ENCODE results near the gene KIAA2012. TPM values are rescaled to one million over a fixed set of nuclear protein-coding genes. Genes with fewer than 3 reads are reported as not detected.

Gene KIAA2012
- total RNA-seq, 1 experiment from 2014 or later, result not detected

- Histone ChIP-seq H3K36me3 (ENCODE audit: insufficient read depth, low read length, poor library complexity, severe bottlenecking) (no peaks in the 10 kb centered on the region), H3K9me3 (ENCODE audit: low read depth, low read length, poor library complexity, severe bottlenecking) (no peaks in the 10 kb centered on the region), H3K4me3 (ENCODE audit: low read depth, low read length, poor library complexity, severe bottlenecking) (no peak overlapping the region), H3K4me1 (ENCODE audit: insufficient read depth, low read length, poor library complexity, severe bottlenecking) (peaks cover 30% of the 10 kb centered on the region), H3K27ac (ENCODE audit: low read depth, low read length, poor library complexity, severe bottlenecking) (no peak overlapping the region), H3K27me3 (replicated peaks; ENCODE audit: insufficient read depth, low read depth, low read length, poor library complexity) (no peaks in the 10 kb centered on the region)
- ChIA-PET CTCF (interaction anchor here (0.6 kb wide), 1 partner anchor 307 kb away, joined by 4 read pairs; no protein-coding TSS in a partner anchor), POLR2A (ENCODE audit: low non-redundant PET) (no interaction called here)
- DNase-seq (ENCODE audit: low spot score), result peak; percentile 64
- TF ChIP-seq CTCF (conservative IDR thresholded peaks at IDR 0.05; ENCODE audit: low read depth, low read length), result no peak
- no peak for TF ChIP-seq EZH2 (IDR thresholded peaks at IDR 0.05; ENCODE audit: borderline replicate concordance, low read depth, low read length, poor library complexity, severe bottlenecking)
- intact Hi-C loops (cut with micrococcal nuclease; ENCODE audit: unreplicated experiment), result no loop called here
- no TSS peak for BruUV-seq (replicated peaks)
Measured at GRCh38 chr2:202051499-202052161, 21.4 kb upstream of the KIAA2012 start.

- no peak overlapping the region for H3K4me3 ChIP-seq (ENCODE audit: low read depth, low read length, poor library complexity, severe bottlenecking)
- no peaks in the 10 kb centered on the region for H3K36me3 ChIP-seq (ENCODE audit: insufficient read depth, low read length, poor library complexity, severe bottlenecking)
- H3K27ac ChIP-seq (ENCODE audit: low read depth, low read length, poor library complexity, severe bottlenecking), result no peak overlapping the region
- intact Hi-C loops (cut with micrococcal nuclease; ENCODE audit: unreplicated experiment), result no loop called here
- H3K9me3 ChIP-seq (ENCODE audit: low read depth, low read length, poor library complexity, severe bottlenecking), result no peaks in the 10 kb centered on the region
- no peak for DNase-seq (ENCODE audit: low spot score)
- BruUV-seq (replicated peaks), result no TSS peak
- H3K27me3 ChIP-seq (replicated peaks; ENCODE audit: insufficient read depth, low read depth, low read length, poor library complexity), result no peaks in the 10 kb centered on the region
- POLR2A ChIA-PET (ENCODE audit: low non-redundant PET), result no interaction called here
- TF ChIP-seq CTCF (conservative IDR thresholded peaks at IDR 0.05; ENCODE audit: low read depth, low read length) (no peak), EZH2 (IDR thresholded peaks at IDR 0.05; ENCODE audit: borderline replicate concordance, low read depth, low read length, poor library complexity, severe bottlenecking) (no peak)
- CTCF ChIA-PET, result no interaction called here
- peaks cover 32% of the 10 kb centered on the region for H3K4me1 ChIP-seq (ENCODE audit: insufficient read depth, low read length, poor library complexity, severe bottlenecking)
Measured at GRCh38 chr2:202052235-202052634, 20.8 kb upstream of the KIAA2012 start.

- no TSS peak for BruUV-seq (replicated peaks)
- TF ChIP-seq CTCF (conservative IDR thresholded peaks at IDR 0.05; ENCODE audit: low read depth, low read length) (no peak), EZH2 (IDR thresholded peaks at IDR 0.05; ENCODE audit: borderline replicate concordance, low read depth, low read length, poor library complexity, severe bottlenecking) (no peak)
- ChIA-PET CTCF (interaction anchor here (1.3 kb wide), 1 partner anchor 9 kb away, joined by 3 read pairs; no protein-coding TSS in a partner anchor), POLR2A (ENCODE audit: low non-redundant PET) (no interaction called here)
- H3K9me3 ChIP-seq (ENCODE audit: low read depth, low read length, poor library complexity, severe bottlenecking), result no peaks in the 10 kb centered on the region
- intact Hi-C loops (cut with micrococcal nuclease; ENCODE audit: unreplicated experiment), result loop anchor here (5.0 kb wide), 1 partner anchor 257 kb away; no protein-coding TSS in a partner anchor
- H3K27me3 ChIP-seq (replicated peaks; ENCODE audit: insufficient read depth, low read depth, low read length, poor library complexity), result no peaks in the 10 kb centered on the region
- peak; percentile 32 for DNase-seq (ENCODE audit: low spot score)
- no peaks in the 10 kb centered on the region for H3K36me3 ChIP-seq (ENCODE audit: insufficient read depth, low read length, poor library complexity, severe bottlenecking)
- no peak overlapping the region for H3K27ac ChIP-seq (ENCODE audit: low read depth, low read length, poor library complexity, severe bottlenecking)
- peaks cover 32% of the 10 kb centered on the region for H3K4me1 ChIP-seq (ENCODE audit: insufficient read depth, low read length, poor library complexity, severe bottlenecking)
- H3K4me3 ChIP-seq (ENCODE audit: low read depth, low read length, poor library complexity, severe bottlenecking), result no peak overlapping the region
Measured at GRCh38 chr2:202054679-202055078, 18.4 kb upstream of the KIAA2012 start.

Measured in A673 (cell line).